ENCODE results near the gene COX8A.

DNA sequence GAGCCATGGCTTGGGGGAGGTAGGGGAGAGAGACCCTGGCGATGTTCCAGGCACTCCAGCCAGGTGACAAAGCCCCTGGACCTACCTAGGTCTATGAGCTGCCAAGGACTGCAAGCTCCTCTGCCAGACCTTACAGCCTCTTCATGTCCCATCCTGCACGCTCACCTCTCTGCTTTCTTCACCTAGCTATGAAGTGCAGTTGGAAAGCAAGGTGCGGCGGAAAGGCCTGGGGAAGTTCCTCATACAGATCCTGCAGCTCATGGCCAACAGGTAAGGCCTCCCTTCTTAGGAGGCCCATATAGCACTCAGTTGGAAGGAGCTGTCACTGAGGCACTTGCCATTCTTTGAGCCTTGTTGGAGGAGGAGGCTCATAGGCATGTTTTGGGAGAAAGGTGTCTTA is 21.9 kb upstream of the COX8A start:
- TF ChIP-seq, protein P1, sequence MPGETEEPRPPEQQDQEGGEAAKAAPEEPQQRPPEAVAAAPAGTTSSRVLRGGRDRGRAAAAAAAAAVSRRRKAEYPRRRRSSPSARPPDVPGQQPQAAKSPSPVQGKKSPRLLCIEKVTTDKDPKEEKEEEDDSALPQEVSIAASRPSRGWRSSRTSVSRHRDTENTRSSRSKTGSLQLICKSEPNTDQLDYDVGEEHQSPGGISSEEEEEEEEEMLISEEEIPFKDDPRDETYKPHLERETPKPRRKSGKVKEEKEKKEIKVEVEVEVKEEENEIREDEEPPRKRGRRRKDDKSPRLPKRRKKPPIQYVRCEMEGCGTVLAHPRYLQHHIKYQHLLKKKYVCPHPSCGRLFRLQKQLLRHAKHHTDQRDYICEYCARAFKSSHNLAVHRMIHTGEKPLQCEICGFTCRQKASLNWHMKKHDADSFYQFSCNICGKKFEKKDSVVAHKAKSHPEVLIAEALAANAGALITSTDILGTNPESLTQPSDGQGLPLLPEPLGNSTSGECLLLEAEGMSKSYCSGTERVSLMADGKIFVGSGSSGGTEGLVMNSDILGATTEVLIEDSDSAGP (CRISPR knock-in tag; IDR thresholded peaks at IDR 0.05; ENCODE audit: borderline replicate concordance), result no peak
- TF ChIP-seq ETS1 (CRISPR knock-in tag; IDR thresholded peaks at IDR 0.05), result no peak

All from HepG2 (cell line).